Endothelial cell of umbilical vein (primary cell): Measurements from ENCODE around the gene EXOC7. TPM values are rescaled to one million over a fixed set of nuclear protein-coding genes. Genes with fewer than 3 reads are reported as not detected.

Source experiments
- BruUV-seq: library from RNA; stranded (reverse); fragments of 400-500 nt; replicated peaks from 2 replicates; lab custom pipeline; 2021; lab: Mats Ljungman, UMichigan
- CTCF ChIA-PET: fragments of 300-600, 350-600 bp; sonication (Branson Sonifier 250); formaldehyde crosslinking; loops from one replicate; lab custom pipeline; 2021; ENCODE audit warnings: antibody characterized with exemption, inconsistent platforms; lab: Charles Lee
- POLR2A ChIA-PET: fragments of 300-600, 350-600 bp; sonication (Branson Sonifier 250); formaldehyde crosslinking; loops from one replicate; lab custom pipeline; 2021; ENCODE audit warnings: antibody characterized with exemption, inconsistent platforms; lab: Charles Lee
- DNase-seq: peaks from one replicate; pipeline ENCODE4 v3.0.0-alpha.2; 2011; ENCODE audit warnings: low read depth, low spot score
- FAIRE-seq: peaks from 2 replicates; lab custom pipeline; 2011; peaks lifted over from hg19 to GRCh38; lab: Jason Lieb, UNC
- H2AFZ ChIP-seq: 2 replicates; pipeline ENCODE4 v1.6.0; 2012; ENCODE audit warnings: low read depth, low read length, control low read depth, inconsistent platforms
- H3K27ac ChIP-seq: 2 replicates; pipeline ENCODE4 v1.5.1; 2011; ENCODE audit warnings: low read depth, mild to moderate bottlenecking, control low read depth, low read length, moderate library complexity; ENCODE audit not compliant: insufficient read depth
- H3K27me3 ChIP-seq, 2 experiments: 2 replicates each; pipeline versions ENCODE4 v1.6.0 to v1.6.1; 2011; ENCODE audit warnings: low read length in 2 of 2, mixed read lengths in 1 of 2; ENCODE audit not compliant: control insufficient read depth in 2 of 2, insufficient read depth in 2 of 2
- H3K36me3 ChIP-seq, 2 experiments: 2 replicates in 1 of 2; 3 replicates in 1 of 2; pipeline ENCODE4 v1.5.1; 2011; ENCODE audit warnings: low read length in 2 of 2, mild to moderate bottlenecking in 1 of 2, moderate library complexity in 1 of 2; ENCODE audit not compliant: control insufficient read depth in 2 of 2, insufficient read depth in 2 of 2; ENCODE audit errors: extremely low read depth in 1 of 2
- H3K4me1 ChIP-seq: 3 replicates; pipeline ENCODE4 v1.5.1; 2011; ENCODE audit warnings: mild to moderate bottlenecking, low read length; ENCODE audit not compliant: control insufficient read depth, insufficient read depth; ENCODE audit errors: extremely low read depth
- H3K4me2 ChIP-seq: 2 replicates; pipeline ENCODE4 v1.6.1; 2011; ENCODE audit warnings: low read length, control low read depth, mixed read lengths; ENCODE audit not compliant: insufficient read depth
- H3K4me3 ChIP-seq, 3 experiments: fragments of 200-600 bp in 1 of 3; sonication (generic), shearing (Covaris generic) in 1 of 3; replicated peaks in 1 of 3; 2 replicates each; pipeline ENCODE4 v1.5.1; 2011 to 2016; ENCODE audit warnings: control low read depth in 3 of 3, low read length in 3 of 3, mild to moderate bottlenecking in 2 of 3, inconsistent platforms in 1 of 3, low read depth in 1 of 3, moderate library complexity in 1 of 3; ENCODE audit not compliant: insufficient read depth in 1 of 3
- H3K79me2 ChIP-seq: 2 replicates; pipeline ENCODE4 v1.6.0; 2012; ENCODE audit warnings: low read length, inconsistent platforms; ENCODE audit not compliant: control insufficient read depth, insufficient read depth
- H3K9ac ChIP-seq: replicated peaks from 2 replicates; pipeline ENCODE3; 2011; ENCODE audit warnings: low read length, control low read depth; ENCODE audit not compliant: insufficient read depth; ENCODE audit errors: extremely low read depth
- H3K9me1 ChIP-seq: replicated peaks from 3 replicates; pipeline ENCODE4 v1.6.0; 2011; ENCODE audit warnings: mild to moderate bottlenecking, low read length; ENCODE audit not compliant: control insufficient read depth, insufficient read depth; ENCODE audit errors: extremely low read depth
- H3K9me3 ChIP-seq: replicated peaks from 2 replicates; pipeline ENCODE4 v1.5.1; 2012; ENCODE audit warnings: low read length, inconsistent platforms; ENCODE audit not compliant: control insufficient read depth, insufficient read depth
- H4K20me1 ChIP-seq: replicated peaks from 2 replicates; pipeline ENCODE3; 2011; ENCODE audit warnings: mild to moderate bottlenecking, low read length; ENCODE audit not compliant: control insufficient read depth, insufficient read depth; ENCODE audit errors: extremely low read depth
- EZH2 ChIP-seq: IDR thresholded peaks from 2 replicates; pipeline ENCODE4 v1.6.1; 2012; ENCODE audit warnings: borderline replicate concordance, low read depth, mild to moderate bottlenecking, moderate library complexity, low read length, inconsistent platforms; ENCODE audit not compliant: severe bottlenecking
- FOS ChIP-seq: IDR thresholded peaks from 2 replicates; pipeline ENCODE4 v1.6.1; 2011; ENCODE audit warnings: mild to moderate bottlenecking, low read length, moderate library complexity, borderline replicate concordance; ENCODE audit not compliant: insufficient read depth
- POLR2A ChIP-seq: IDR thresholded peaks from 2 replicates; pipeline ENCODE4 v1.6.1; 2012; ENCODE audit warnings: low read depth, mild to moderate bottlenecking, control low read depth, low read length
- POLR2AphosphoS5 ChIP-seq: IDR thresholded peaks from 2 replicates; pipeline ENCODE4 v1.6.1; 2012; ENCODE audit warnings: low read depth, mild to moderate bottlenecking, control low read depth, low read length, moderate library complexity; ENCODE audit not compliant: insufficient read depth
- dilution Hi-C: fragments of 300-500 bp; cut with MboI; formaldehyde crosslinking; loops from one replicate; pipeline ENCODE4 v1.15.0; 2019; ENCODE audit warnings: low sequenced_read_pairs; ENCODE audit not compliant: extremely low pct_ligation_motif_present
- intact Hi-C: fragments of 100-400 bp; cut with micrococcal nuclease; formaldehyde crosslinking; loops from one replicate; pipeline ENCODE4 v1.10.0; 2022
- polyA plus RNA-seq, 4 experiments: library from polyadenylated mRNA; depleted of rRNA in 3 of 4; stranded (reverse) in 3 of 4; unstranded in 1 of 4; fragments of >200 nt; gene quantifications; 2 replicates each; pipeline versions ENCODE4 v1.2.1 to v1.2.3, GENCODE V29; 2011 to 2012; ENCODE audit warnings: missing spikeins in 1 of 4
- total RNA-seq: library from RNA; stranded (reverse); gene quantifications from 2 replicates; pipeline ENCODE4 v1.2.3, GENCODE V29; 2021

Gene EXOC7
- total and polyA plus RNA-seq, 2 donors (not counting 3 experiments of a cell fraction or from before 2014, with no cell fraction given) = 91.5 to 137 TPM

DNA sequence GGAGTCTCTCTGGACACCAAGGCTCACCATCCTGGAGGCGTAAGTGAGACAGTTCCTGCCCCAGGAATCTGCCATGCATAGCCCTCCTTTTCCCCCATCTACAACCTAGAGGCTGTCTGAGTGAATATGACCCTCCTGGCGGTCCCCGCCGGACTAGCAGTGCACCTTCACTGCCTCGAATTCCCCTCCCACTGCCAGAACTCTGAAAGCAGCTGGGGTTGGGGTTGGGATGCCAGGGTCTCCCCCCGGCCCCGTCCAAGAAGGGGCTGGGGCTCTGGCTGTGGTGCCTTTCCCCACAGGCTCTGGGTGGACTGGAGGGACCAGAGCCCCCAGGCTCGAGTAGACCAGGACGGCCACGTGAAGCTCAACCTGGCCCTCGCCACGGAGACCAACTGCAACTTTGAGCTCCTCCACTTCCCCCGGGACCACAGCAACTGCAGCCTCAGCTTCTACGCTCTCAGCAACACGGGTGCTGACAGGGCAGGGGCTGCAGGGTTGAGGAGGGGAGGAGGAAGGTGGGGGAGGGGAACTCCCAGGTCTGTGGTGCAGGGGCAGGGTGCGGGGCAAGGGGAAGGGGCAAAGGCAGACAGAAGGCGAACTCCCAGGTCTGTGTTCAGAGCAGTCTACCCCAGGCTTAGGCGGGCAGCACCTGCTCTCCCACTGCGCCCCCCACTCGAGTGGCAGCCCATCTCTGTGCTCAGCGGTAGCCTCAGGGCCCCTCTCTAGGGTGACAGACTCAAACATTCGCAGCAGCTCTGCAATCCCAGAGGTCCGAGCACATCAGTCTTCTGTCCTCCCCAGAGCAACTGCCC is 23.4 kb downstream of the EXOC7 start:
- H3K36me3 ChIP-seq = peaks cover 0 to 25% of the 10 kb centered on the region in 2 experiments
- FAIRE-seq = no peak
- H3K79me2 ChIP-seq = no peaks in the 10 kb centered on the region
- H3K9me1 ChIP-seq = no peaks in the 10 kb centered on the region
- H3K27me3 ChIP-seq = peaks cover 53 to 54% of the 10 kb centered on the region in 2 experiments
- no TSS peak for BruUV-seq
- H3K9me3 ChIP-seq = no peaks in the 10 kb centered on the region
- H3K4me3 ChIP-seq = no peak overlapping the region
- intact Hi-C loops = loop anchor here (5.0 kb wide), 1 partner anchor 68 kb away; no protein-coding TSS in a partner anchor
- ChIA-PET CTCF (interaction anchor here (1.6 kb wide), 1 partner anchor 66 kb away, joined by 4 read pairs; no protein-coding TSS in a partner anchor), POLR2A (interaction anchor here (1.1 kb wide), 1 partner anchor 9 kb away, joined by 3 read pairs; no protein-coding TSS in a partner anchor)
- H3K4me1 ChIP-seq = no peaks in the 10 kb centered on the region
- no peak overlapping the region for H3K9ac ChIP-seq
- no peak for TF ChIP-seq FOS
- peak; percentile 31 for TF ChIP-seq EZH2
- no peak overlapping the region for H3K27ac ChIP-seq
- DNase-seq = no peak
- no peak overlapping the region for H2AFZ ChIP-seq
- no peak overlapping the region for H3K4me2 ChIP-seq
- dilution Hi-C loops = no loop called here
- no peaks in the 10 kb centered on the region for H4K20me1 ChIP-seq

DNA sequence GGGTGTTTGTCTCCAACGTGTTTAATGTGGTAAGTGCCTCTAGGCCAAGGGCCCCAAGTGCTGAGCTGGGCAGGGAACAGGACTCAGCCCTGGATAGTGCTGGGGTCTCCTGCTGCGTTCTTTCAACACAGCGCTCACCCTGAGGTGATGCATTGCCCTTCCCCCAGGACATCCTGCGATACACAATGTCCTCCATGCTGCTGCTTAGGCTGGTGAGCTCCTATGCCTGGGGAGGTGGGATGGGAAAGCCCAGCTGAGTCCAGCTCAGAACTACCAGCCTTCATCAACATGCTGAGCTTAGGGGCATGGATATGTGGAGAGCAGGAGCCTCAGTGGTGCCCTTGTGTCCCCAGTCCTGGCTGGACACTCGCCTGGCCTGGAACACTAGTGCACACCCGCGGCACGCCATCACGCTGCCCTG is 24.0 kb downstream of the EXOC7 start:
- ChIA-PET POLR2A (interaction anchor here (1.1 kb wide), 1 partner anchor 10 kb away, joined by 3 read pairs; no protein-coding TSS in a partner anchor), CTCF (interaction anchor here (1.6 kb wide), 1 partner anchor 66 kb away, joined by 4 read pairs; no protein-coding TSS in a partner anchor)
- no peak overlapping the region for H3K27ac ChIP-seq
- H2AFZ ChIP-seq = no peak overlapping the region
- no peak overlapping the region for H3K4me3 ChIP-seq
- H3K4me2 ChIP-seq = no peak overlapping the region
- no peaks in the 10 kb centered on the region for H3K9me1 ChIP-seq
- H3K9ac ChIP-seq = no peak overlapping the region
- H3K27me3 ChIP-seq = peaks cover 58 to 60% of the 10 kb centered on the region in 2 experiments
- no peaks in the 10 kb centered on the region for H3K79me2 ChIP-seq
- DNase-seq (no peak), FAIRE-seq (no peak)
- intact Hi-C loops (loop anchor here (5.0 kb wide), 1 partner anchor 67 kb away; no protein-coding TSS in a partner anchor), dilution Hi-C loops (no loop called here)
- TF ChIP-seq POLR2A (no peak), POLR2AphosphoS5 (peak; percentile 21)
- no TSS peak for BruUV-seq
- H3K9me3 ChIP-seq = no peaks in the 10 kb centered on the region
- no peaks in the 10 kb centered on the region for H3K4me1 ChIP-seq
- no peaks in the 10 kb centered on the region for H4K20me1 ChIP-seq
- peaks cover 0 to 21% of the 10 kb centered on the region in 2 experiments for H3K36me3 ChIP-seq
